CD4-positive, CD25-positive, alpha-beta regulatory T cell (primary cell): Measurements from ENCODE around the gene RHEX. TPM values are rescaled to one million over a fixed set of nuclear protein-coding genes. Genes with fewer than 3 reads are reported as not detected.

Source experiments
- ATAC-seq, 2 donors: fragments of 150-1000 bp; cut with Tn5 transposase; one replicate each; pipeline ENCODE4 v1.10.0; 2021; ENCODE audit warnings: low read depth in 2 of 2, moderate number of reproducible peaks in 2 of 2, moderate library complexity in 1 of 2
- DNase-seq, 3 donors: peaks; one replicate each; pipeline versions ENCODE4 v3.0.0 to v3.0.0-alpha.2; 2012 to 2022; ENCODE audit warnings: mixed read lengths in 1 of 3
- H3K27ac ChIP-seq: one replicate; pipeline ENCODE4 v1.7.0; 2013; ENCODE audit warnings: mild to moderate bottlenecking, low read length; ENCODE audit not compliant: insufficient read depth, poor library complexity, severe bottlenecking
- H3K27me3 ChIP-seq: one replicate; pipeline ENCODE4 v1.7.0; 2013; ENCODE audit warnings: low read length; ENCODE audit not compliant: control insufficient read depth, insufficient read depth
- H3K36me3 ChIP-seq: one replicate; pipeline ENCODE4 v1.7.0; 2013; ENCODE audit warnings: mild to moderate bottlenecking, low read length, moderate library complexity; ENCODE audit not compliant: control insufficient read depth, insufficient read depth
- H3K4me1 ChIP-seq: 2 replicates; pipeline ENCODE4 v1.7.0; 2013; ENCODE audit warnings: mild to moderate bottlenecking, low read length; ENCODE audit not compliant: insufficient read depth, control insufficient read depth, poor library complexity, severe bottlenecking
- H3K4me3 ChIP-seq: one replicate; pipeline ENCODE4 v1.7.0; 2013; ENCODE audit warnings: low read depth, mild to moderate bottlenecking, low read length, moderate library complexity
- H3K9me3 ChIP-seq, 2 experiments: 1 replicate in 1 of 2; 2 replicates in 1 of 2; pipeline ENCODE4 v1.7.0; 2013; ENCODE audit warnings: low read length in 2 of 2, mild to moderate bottlenecking in 1 of 2, moderate library complexity in 1 of 2; ENCODE audit not compliant: control insufficient read depth in 2 of 2
- H3K27ac Mint-ChIP-seq, 3 donors: one replicate each; pipeline ENCODE4 v1.8.0; 2020 to 2022; ENCODE audit warnings: mild to moderate bottlenecking in 3 of 3, mixed read lengths in 3 of 3, moderate library complexity in 2 of 3
- H3K27me3 Mint-ChIP-seq: one replicate; pipeline ENCODE4 v1.8.0; 2022; ENCODE audit warnings: mild to moderate bottlenecking, mixed read lengths
- H3K36me3 Mint-ChIP-seq: one replicate; pipeline ENCODE4 v1.8.0; 2020; ENCODE audit warnings: mixed read lengths
- H3K4me1 Mint-ChIP-seq, 4 donors: one replicate each; pipeline ENCODE4 v1.8.0; 2020 to 2022; ENCODE audit warnings: mixed read lengths in 4 of 4, mild to moderate bottlenecking in 1 of 4
- H3K4me3 Mint-ChIP-seq, 4 donors: one replicate each; pipeline ENCODE4 v1.8.0; 2020 to 2022; ENCODE audit warnings: mild to moderate bottlenecking in 4 of 4, mixed read lengths in 4 of 4, moderate library complexity in 3 of 4
- H3K9me3 Mint-ChIP-seq, 7 donors: one replicate each; pipeline ENCODE4 v1.8.0; 2020 to 2022; ENCODE audit warnings: mixed read lengths in 7 of 7, mild to moderate bottlenecking in 3 of 7, moderate library complexity in 2 of 7
- polyA plus RNA-seq, 4 donors: library from polyadenylated mRNA; unstranded; fragments of 300-500 nt; fragmentation: Illumina TruSeq; gene quantifications; one replicate each; pipeline ENCODE4 v1.2.3, GENCODE V29; 2021
- total RNA-seq: library from RNA; stranded (reverse); gene quantifications from one replicate; pipeline ENCODE4 v1.2.3, GENCODE V29; 2022

The RHEX gene
- total and polyA plus RNA-seq, 5 donors from 2014 or later: not detected

GRCh38 chr1:206021626-206022365, 31.2 kb upstream of the RHEX start:
- Histone ChIP-seq H3K9me3 (no peaks in the 10 kb centered on the region), H3K4me3 (no peak overlapping the region), H3K36me3 (no peaks in the 10 kb centered on the region), H3K4me1 (no peaks in the 10 kb centered on the region), H3K27ac (no peak overlapping the region), H3K27me3 (peaks cover 14% of the 10 kb centered on the region)
- H3K4me1 Mint-ChIP-seq: no peaks in the 10 kb centered on the region
- no peaks in the 10 kb centered on the region for H3K36me3 Mint-ChIP-seq
- no peak overlapping the region for H3K4me3 Mint-ChIP-seq
- DNase-seq (no peak), ATAC-seq (no peak)
- peaks cover 0 to 2% (median 0%) of the 10 kb centered on the region in 7 donors for H3K9me3 Mint-ChIP-seq
- no peak overlapping the region for H3K27ac Mint-ChIP-seq
- peaks cover 46% of the 10 kb centered on the region for H3K27me3 Mint-ChIP-seq

- H3K9me3 ChIP-seq: no peaks in the 10 kb centered on the region
- ATAC-seq (no peak), DNase-seq (no peak)
- H3K4me1 ChIP-seq: no peaks in the 10 kb centered on the region
- no peaks in the 10 kb centered on the region for H3K36me3 Mint-ChIP-seq
- no peak overlapping the region for H3K27ac Mint-ChIP-seq
- H3K4me3 Mint-ChIP-seq: no peak overlapping the region
- peaks cover 47% of the 10 kb centered on the region for H3K27me3 Mint-ChIP-seq
- no peak overlapping the region for H3K27ac ChIP-seq
- no peaks in the 10 kb centered on the region for H3K36me3 ChIP-seq
- H3K4me3 ChIP-seq: no peak overlapping the region
- peaks cover 0 to 2% (median 0%) of the 10 kb centered on the region in 7 donors for H3K9me3 Mint-ChIP-seq
- H3K4me1 Mint-ChIP-seq: no peaks in the 10 kb centered on the region
- H3K27me3 ChIP-seq: peaks cover 12% of the 10 kb centered on the region
These were observed 30.2 kb upstream of the RHEX start for GRCh38 chr1:206022766-206023165.

- H3K4me3 Mint-ChIP-seq: no peak within 1 kb of the TSS
- peaks cover 47% of the 10 kb centered on the region for H3K27me3 Mint-ChIP-seq
- H3K4me1 Mint-ChIP-seq: no peaks in the 10 kb centered on the region
- DNase-seq (no peak), ATAC-seq (no peak)
- H3K36me3 Mint-ChIP-seq: no peaks in the 10 kb centered on the region
- H3K27me3 ChIP-seq: peaks cover 11% of the 10 kb centered on the region
- peaks cover 0 to 2% (median 0%) of the 10 kb centered on the region in 7 donors for H3K9me3 Mint-ChIP-seq
- H3K4me1 ChIP-seq: no peaks in the 10 kb centered on the region
- H3K27ac ChIP-seq: no peak within 1 kb of the TSS
- H3K36me3 ChIP-seq: no peaks in the 10 kb centered on the region
- H3K4me3 ChIP-seq: no peak within 1 kb of the TSS
- H3K27ac Mint-ChIP-seq: peak within 1 kb of the TSS in 2 of 3 donors; percentile 16 to 32
- no peaks in the 10 kb centered on the region for H3K9me3 ChIP-seq
These were observed 29.3 kb upstream of the RHEX start, which contains the start of gene CTSE for GRCh38 chr1:206023695-206024094. Gene CTSE, minus strand, starts transcription at chr1:206023895. Its CDS starts 104 bp downstream, at chr1:206023791.

GRCh38 chr1:206025283-206025820, 27.6 kb upstream of the RHEX start:
- Mint-ChIP-seq H3K27me3 (peaks cover 44% of the 10 kb centered on the region), H3K36me3 (no peaks in the 10 kb centered on the region), H3K4me1 (no peaks in the 10 kb centered on the region), H3K27ac (no peak overlapping the region), H3K9me3 (peaks cover 0 to 2% (median 0%) of the 10 kb centered on the region in 7 donors), H3K4me3 (no peak overlapping the region)
- H3K9me3 ChIP-seq: no peaks in the 10 kb centered on the region
- peaks cover 6% of the 10 kb centered on the region for H3K27me3 ChIP-seq
- no peak for ATAC-seq
- no peak overlapping the region for H3K27ac ChIP-seq
- no peak overlapping the region for H3K4me3 ChIP-seq
- DNase-seq: no peak
- no peaks in the 10 kb centered on the region for H3K36me3 ChIP-seq
- no peaks in the 10 kb centered on the region for H3K4me1 ChIP-seq

GRCh38 chr1:206029484-206029883, 23.5 kb upstream of the RHEX start:
- Mint-ChIP-seq H3K9me3 (no peaks in the 10 kb centered on the region), H3K27ac (no peak overlapping the region), H3K27me3 (peaks cover 23% of the 10 kb centered on the region), H3K36me3 (no peaks in the 10 kb centered on the region), H3K4me1 (peaks cover 0 to 4% (median 2%) of the 10 kb centered on the region in 4 donors), H3K4me3 (no peak overlapping the region)
- Histone ChIP-seq H3K4me3 (no peak overlapping the region), H3K36me3 (no peaks in the 10 kb centered on the region), H3K27me3 (peaks cover 3% of the 10 kb centered on the region), H3K9me3 (no peaks in the 10 kb centered on the region), H3K4me1 (no peaks in the 10 kb centered on the region), H3K27ac (no peak overlapping the region)
- no peak for ATAC-seq
- DNase-seq: no peak

- H3K36me3 Mint-ChIP-seq: no peaks in the 10 kb centered on the region
- ATAC-seq (no peak), DNase-seq (no peak)
- no peak overlapping the region for H3K4me3 Mint-ChIP-seq
- no peak overlapping the region for H3K4me3 ChIP-seq
- no peaks in the 10 kb centered on the region for H3K9me3 Mint-ChIP-seq
- no peak overlapping the region for H3K27ac Mint-ChIP-seq
- H3K9me3 ChIP-seq: no peaks in the 10 kb centered on the region
- peaks cover 3% of the 10 kb centered on the region for H3K27me3 ChIP-seq
- peaks cover 25% of the 10 kb centered on the region for H3K27me3 Mint-ChIP-seq
- peaks cover 0 to 4% (median 2%) of the 10 kb centered on the region in 4 donors for H3K4me1 Mint-ChIP-seq
- H3K36me3 ChIP-seq: no peaks in the 10 kb centered on the region
- H3K4me1 ChIP-seq: no peaks in the 10 kb centered on the region
- H3K27ac ChIP-seq: no peak overlapping the region
These were observed 22.8 kb upstream of the RHEX start for GRCh38 chr1:206030191-206030590.

- H3K9me3 ChIP-seq: no peaks in the 10 kb centered on the region
- H3K27ac ChIP-seq: no peak overlapping the region
- H3K27me3 ChIP-seq: peaks cover 3% of the 10 kb centered on the region
- peak overlapping the region; percentile 22 for H3K4me3 ChIP-seq
- Mint-ChIP-seq H3K36me3 (no peaks in the 10 kb centered on the region), H3K9me3 (no peaks in the 10 kb centered on the region), H3K4me3 (no peak overlapping the region), H3K27ac (no peak overlapping the region), H3K4me1 (peaks cover 0 to 4% (median 2%) of the 10 kb centered on the region in 4 donors), H3K27me3 (peaks cover 26% of the 10 kb centered on the region)
- DNase-seq: peak; percentile 24 to 81 (median 44)
- peak; percentile 69 to 78 for ATAC-seq
- H3K4me1 ChIP-seq: no peaks in the 10 kb centered on the region
- H3K36me3 ChIP-seq: no peaks in the 10 kb centered on the region
These were observed 22.3 kb upstream of the RHEX start for GRCh38 chr1:206030714-206031113.
